HEK293 (cell line): ENCODE results near the gene JMJD6.

ENCODE experiments used
- FEZF1 ChIP-seq: fragments of 450-650 bp; formaldehyde crosslinking; IDR thresholded peaks from 2 replicates; pipeline ENCODE4 v1.5.1; 2016; ENCODE audit warnings: missing biosample characterization, missing genetic modification characterization
- GLIS1 ChIP-seq: fragments of 450-650 bp; formaldehyde crosslinking; IDR thresholded peaks from 2 replicates; pipeline ENCODE4 v1.5.1; 2016; ENCODE audit warnings: missing biosample characterization, missing genetic modification characterization
- HOXD13 ChIP-seq: sonication (generic); formaldehyde crosslinking; IDR thresholded peaks from 2 replicates; pipeline ENCODE4 v1.8.0; 2022; ENCODE audit warnings: missing genetic modification reagents, borderline replicate concordance
- IKZF3 ChIP-seq: fragments of 450-650 bp; IDR thresholded peaks from 2 replicates; pipeline ENCODE4 v1.5.0; 2018; ENCODE audit warnings: missing biosample characterization, mild to moderate bottlenecking, missing genetic modification characterization, moderate library complexity
- KLF7 ChIP-seq: fragments of 450-650 bp; formaldehyde crosslinking; IDR thresholded peaks from 2 replicates; pipeline ENCODE4 v1.5.1; 2016; ENCODE audit warnings: missing biosample characterization, missing genetic modification characterization, borderline replicate concordance
- MZF1 ChIP-seq: fragments of 450-650 bp; formaldehyde crosslinking; IDR thresholded peaks from 2 replicates; pipeline ENCODE4 v1.5.1; 2017; ENCODE audit warnings: missing biosample characterization, missing genetic modification characterization, borderline replicate concordance
- OVOL3 ChIP-seq: fragments of 450-650 bp; formaldehyde crosslinking; IDR thresholded peaks from 2 replicates; pipeline ENCODE4 v1.5.1; 2016; ENCODE audit warnings: missing biosample characterization, missing genetic modification characterization
- PRDM1 ChIP-seq: fragments of 450-650 bp; formaldehyde crosslinking; IDR thresholded peaks from 2 replicates; pipeline ENCODE4; 2016; ENCODE audit warnings: missing biosample characterization, missing genetic modification characterization
- SALL2 ChIP-seq: fragments of 450-650 bp; formaldehyde crosslinking; IDR thresholded peaks from 2 replicates; pipeline ENCODE4 v1.5.0; 2017; ENCODE audit warnings: missing biosample characterization, mild to moderate bottlenecking, missing genetic modification characterization, borderline replicate concordance
- SP7 ChIP-seq: fragments of 450-650 bp; formaldehyde crosslinking; IDR thresholded peaks from 2 replicates; pipeline ENCODE4 v1.5.1; 2016; ENCODE audit warnings: missing biosample characterization, missing genetic modification characterization
- ZBTB20 ChIP-seq: fragments of 450-650 bp; formaldehyde crosslinking; IDR thresholded peaks from 2 replicates; pipeline ENCODE4 v1.5.1; 2016; ENCODE audit warnings: missing biosample characterization, missing genetic modification characterization
- ZBTB48 ChIP-seq: fragments of 450-650 bp; formaldehyde crosslinking; IDR thresholded peaks from 2 replicates; pipeline ENCODE4 v1.5.1; 2016; ENCODE audit warnings: missing biosample characterization, missing genetic modification characterization
- ZNF223 ChIP-seq: fragments of 450-650 bp; formaldehyde crosslinking; IDR thresholded peaks from 2 replicates; pipeline ENCODE4 v1.5.1; 2016; ENCODE audit warnings: missing biosample characterization, missing genetic modification characterization
- ZNF37A ChIP-seq: fragments of 450-650 bp; IDR thresholded peaks from 2 replicates; pipeline ENCODE4 v1.5.1; 2018; ENCODE audit warnings: missing biosample characterization, missing genetic modification characterization
- ZNF394 ChIP-seq: fragments of 450-650 bp; formaldehyde crosslinking; IDR thresholded peaks from 2 replicates; pipeline ENCODE4 v1.5.1; 2016; ENCODE audit warnings: missing biosample characterization, missing genetic modification characterization, mild to moderate bottlenecking, moderate library complexity, borderline replicate concordance
- ZNF600 ChIP-seq: fragments of 450-650 bp; formaldehyde crosslinking; IDR thresholded peaks from 2 replicates; pipeline ENCODE4 v1.5.1; 2016; ENCODE audit warnings: missing biosample characterization, missing genetic modification characterization
- ZNF660 ChIP-seq: fragments of 450-650 bp; IDR thresholded peaks from 2 replicates; pipeline ENCODE4 v1.5.1; 2018; ENCODE audit warnings: missing biosample characterization, mild to moderate bottlenecking, missing genetic modification characterization
- ZNF768 ChIP-seq: fragments of 450-650 bp; formaldehyde crosslinking; IDR thresholded peaks from 2 replicates; pipeline ENCODE4 v1.5.1; 2018; ENCODE audit warnings: missing biosample characterization, mild to moderate bottlenecking, missing genetic modification characterization
- ZSCAN30 ChIP-seq: fragments of 450-650 bp; IDR thresholded peaks from 2 replicates; pipeline ENCODE4 v1.5.1; 2018; ENCODE audit warnings: missing biosample characterization, mild to moderate bottlenecking, missing genetic modification characterization, moderate library complexity
- TF ChIP-seq, protein P1 (sequence below): fragments of 450-650 bp; IDR thresholded peaks from 2 replicates; pipeline ENCODE4 v1.5.1; 2018; ENCODE audit warnings: missing biosample characterization, mild to moderate bottlenecking, missing genetic modification characterization
- TF ChIP-seq, protein P2 (sequence below): fragments of 450-650 bp; IDR thresholded peaks from 2 replicates; pipeline ENCODE4 v1.5.1; 2018; ENCODE audit warnings: missing biosample characterization, missing genetic modification characterization
- TF ChIP-seq, protein P3 (sequence below): fragments of 450-650 bp; formaldehyde crosslinking; IDR thresholded peaks from 2 replicates; pipeline ENCODE4 v1.5.1; 2016; ENCODE audit warnings: missing biosample characterization, missing genetic modification characterization
- TF ChIP-seq, protein P4 (sequence below): fragments of 450-650 bp; formaldehyde crosslinking; optimal IDR thresholded peaks from 2 replicates; pipeline ENCODE3; 2016; ENCODE audit warnings: missing biosample characterization, mild to moderate bottlenecking, missing genetic modification characterization
- TF ChIP-seq, protein P5 (sequence below): fragments of 450-650 bp; formaldehyde crosslinking; IDR thresholded peaks from 2 replicates; pipeline ENCODE4 v1.5.1; 2016; ENCODE audit warnings: missing biosample characterization, missing genetic modification characterization
- TF ChIP-seq, protein P6 (sequence below): fragments of 450-650 bp; formaldehyde crosslinking; conservative IDR thresholded peaks from 2 replicates; pipeline ENCODE4 v1.5.1; 2016; ENCODE audit warnings: low read depth, missing biosample characterization, missing genetic modification characterization
- TF ChIP-seq, protein P7 (sequence below): fragments of 450-650 bp; formaldehyde crosslinking; IDR thresholded peaks from 2 replicates; pipeline ENCODE4 v1.5.1; 2016; ENCODE audit warnings: missing biosample characterization, missing genetic modification characterization, low read depth

Gene JMJD6

DNA sequence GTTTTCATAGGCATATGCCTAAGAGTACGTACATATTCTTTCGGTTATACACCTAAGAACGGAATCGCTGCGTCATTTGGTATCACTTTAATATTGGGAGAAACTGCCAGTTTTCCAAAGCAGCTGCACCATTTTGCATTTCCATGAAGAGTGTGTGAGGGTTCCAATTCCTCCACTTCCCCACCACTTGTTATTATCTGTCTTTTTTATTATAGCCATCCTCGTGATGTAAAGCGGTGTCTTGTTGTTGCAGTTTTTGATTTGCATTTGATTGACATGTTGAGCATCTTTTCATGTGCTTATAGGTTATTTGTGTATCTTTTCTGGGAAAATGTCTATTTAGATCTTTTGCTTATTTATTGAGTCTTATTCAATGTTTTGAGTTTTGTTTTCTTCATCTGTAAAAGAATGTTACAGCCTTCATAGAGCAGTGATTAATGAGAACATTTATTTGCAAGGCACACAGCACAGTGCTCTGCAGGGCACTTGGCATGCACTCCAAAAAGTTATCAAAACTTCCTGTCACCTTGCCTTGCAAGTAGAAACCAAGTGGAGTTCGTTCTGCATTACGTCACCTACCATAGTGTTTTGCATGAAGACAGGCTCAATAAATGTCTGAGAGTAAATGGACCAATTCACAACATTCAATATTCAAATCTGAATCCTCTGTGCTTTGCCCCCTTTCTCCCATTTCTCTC lies 56.2 kb downstream of the JMJD6 start (continued):
- TF ChIP-seq SALL2 (no peak), ZNF394 (tag by site-specific recombination) (0 out of 2 replicates have a peak, but pooled peaks have one; percentile 19), IKZF3 (peak; percentile 67), ZNF600 (tag by site-specific recombination) (no peak; the same call in 1 of the 2 replicates), ZBTB20 (tag by site-specific recombination) (no peak), ZNF223 (tag by site-specific recombination) (no peak), SP7 (tag by site-specific recombination) (peak; percentile 67; the same call in 1 of the 2 replicates), ZNF768 (tag by site-specific recombination) (no peak), OVOL3 (tag by site-specific recombination) (0 out of 2 replicates have a peak, but pooled peaks have one; percentile 43), KLF7 (tag by site-specific recombination) (no peak), PRDM1 (tag by site-specific recombination) (no peak), ZNF37A (no peak), ZBTB48 (tag by site-specific recombination) (no peak), MZF1 (tag by site-specific recombination) (no peak), ZSCAN30 (tag by site-specific recombination) (peak; percentile 46; the same call in 1 of the 2 replicates), ZNF660 (peak; percentile 76; the same call in 1 of the 2 replicates), FEZF1 (tag by site-specific recombination) (peak; percentile 91), GLIS1 (tag by site-specific recombination) (no peak), HOXD13 (CRISPR knock-in tag) (no peak)
- TF ChIP-seq, protein P1, sequence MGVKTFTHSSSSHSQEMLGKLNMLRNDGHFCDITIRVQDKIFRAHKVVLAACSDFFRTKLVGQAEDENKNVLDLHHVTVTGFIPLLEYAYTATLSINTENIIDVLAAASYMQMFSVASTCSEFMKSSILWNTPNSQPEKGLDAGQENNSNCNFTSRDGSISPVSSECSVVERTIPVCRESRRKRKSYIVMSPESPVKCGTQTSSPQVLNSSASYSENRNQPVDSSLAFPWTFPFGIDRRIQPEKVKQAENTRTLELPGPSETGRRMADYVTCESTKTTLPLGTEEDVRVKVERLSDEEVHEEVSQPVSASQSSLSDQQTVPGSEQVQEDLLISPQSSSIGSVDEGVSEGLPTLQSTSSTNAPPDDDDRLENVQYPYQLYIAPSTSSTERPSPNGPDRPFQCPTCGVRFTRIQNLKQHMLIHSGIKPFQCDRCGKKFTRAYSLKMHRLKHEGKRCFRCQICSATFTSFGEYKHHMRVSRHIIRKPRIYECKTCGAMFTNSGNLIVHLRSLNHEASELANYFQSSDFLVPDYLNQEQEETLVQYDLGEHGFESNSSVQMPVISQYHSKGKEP (tag by site-specific recombination): peak; percentile 92
- TF ChIP-seq, protein P2, sequence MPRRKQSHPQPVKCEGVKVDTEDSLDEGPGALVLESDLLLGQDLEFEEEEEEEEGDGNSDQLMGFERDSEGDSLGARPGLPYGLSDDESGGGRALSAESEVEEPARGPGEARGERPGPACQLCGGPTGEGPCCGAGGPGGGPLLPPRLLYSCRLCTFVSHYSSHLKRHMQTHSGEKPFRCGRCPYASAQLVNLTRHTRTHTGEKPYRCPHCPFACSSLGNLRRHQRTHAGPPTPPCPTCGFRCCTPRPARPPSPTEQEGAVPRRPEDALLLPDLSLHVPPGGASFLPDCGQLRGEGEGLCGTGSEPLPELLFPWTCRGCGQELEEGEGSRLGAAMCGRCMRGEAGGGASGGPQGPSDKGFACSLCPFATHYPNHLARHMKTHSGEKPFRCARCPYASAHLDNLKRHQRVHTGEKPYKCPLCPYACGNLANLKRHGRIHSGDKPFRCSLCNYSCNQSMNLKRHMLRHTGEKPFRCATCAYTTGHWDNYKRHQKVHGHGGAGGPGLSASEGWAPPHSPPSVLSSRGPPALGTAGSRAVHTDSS (tag by site-specific recombination): no peak
- TF ChIP-seq, protein P3, sequence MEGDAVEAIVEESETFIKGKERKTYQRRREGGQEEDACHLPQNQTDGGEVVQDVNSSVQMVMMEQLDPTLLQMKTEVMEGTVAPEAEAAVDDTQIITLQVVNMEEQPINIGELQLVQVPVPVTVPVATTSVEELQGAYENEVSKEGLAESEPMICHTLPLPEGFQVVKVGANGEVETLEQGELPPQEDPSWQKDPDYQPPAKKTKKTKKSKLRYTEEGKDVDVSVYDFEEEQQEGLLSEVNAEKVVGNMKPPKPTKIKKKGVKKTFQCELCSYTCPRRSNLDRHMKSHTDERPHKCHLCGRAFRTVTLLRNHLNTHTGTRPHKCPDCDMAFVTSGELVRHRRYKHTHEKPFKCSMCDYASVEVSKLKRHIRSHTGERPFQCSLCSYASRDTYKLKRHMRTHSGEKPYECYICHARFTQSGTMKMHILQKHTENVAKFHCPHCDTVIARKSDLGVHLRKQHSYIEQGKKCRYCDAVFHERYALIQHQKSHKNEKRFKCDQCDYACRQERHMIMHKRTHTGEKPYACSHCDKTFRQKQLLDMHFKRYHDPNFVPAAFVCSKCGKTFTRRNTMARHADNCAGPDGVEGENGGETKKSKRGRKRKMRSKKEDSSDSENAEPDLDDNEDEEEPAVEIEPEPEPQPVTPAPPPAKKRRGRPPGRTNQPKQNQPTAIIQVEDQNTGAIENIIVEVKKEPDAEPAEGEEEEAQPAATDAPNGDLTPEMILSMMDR (tag by site-specific recombination): no peak
- TF ChIP-seq, protein P4, sequence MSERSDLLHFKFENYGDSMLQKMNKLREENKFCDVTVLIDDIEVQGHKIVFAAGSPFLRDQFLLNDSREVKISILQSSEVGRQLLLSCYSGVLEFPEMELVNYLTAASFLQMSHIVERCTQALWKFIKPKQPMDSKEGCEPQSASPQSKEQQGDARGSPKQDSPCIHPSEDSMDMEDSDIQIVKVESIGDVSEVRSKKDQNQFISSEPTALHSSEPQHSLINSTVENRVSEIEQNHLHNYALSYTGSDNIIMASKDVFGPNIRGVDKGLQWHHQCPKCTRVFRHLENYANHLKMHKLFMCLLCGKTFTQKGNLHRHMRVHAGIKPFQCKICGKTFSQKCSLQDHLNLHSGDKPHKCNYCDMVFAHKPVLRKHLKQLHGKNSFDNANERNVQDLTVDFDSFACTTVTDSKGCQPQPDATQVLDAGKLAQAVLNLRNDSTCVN (tag by site-specific recombination): peak; percentile 1
- TF ChIP-seq, protein P5, sequence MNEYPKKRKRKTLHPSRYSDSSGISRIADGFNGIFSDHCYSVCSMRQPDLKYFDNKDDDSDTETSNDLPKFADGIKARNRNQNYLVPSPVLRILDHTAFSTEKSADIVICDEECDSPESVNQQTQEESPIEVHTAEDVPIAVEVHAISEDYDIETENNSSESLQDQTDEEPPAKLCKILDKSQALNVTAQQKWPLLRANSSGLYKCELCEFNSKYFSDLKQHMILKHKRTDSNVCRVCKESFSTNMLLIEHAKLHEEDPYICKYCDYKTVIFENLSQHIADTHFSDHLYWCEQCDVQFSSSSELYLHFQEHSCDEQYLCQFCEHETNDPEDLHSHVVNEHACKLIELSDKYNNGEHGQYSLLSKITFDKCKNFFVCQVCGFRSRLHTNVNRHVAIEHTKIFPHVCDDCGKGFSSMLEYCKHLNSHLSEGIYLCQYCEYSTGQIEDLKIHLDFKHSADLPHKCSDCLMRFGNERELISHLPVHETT (tag by site-specific recombination): peak; percentile 45; the same call in 1 of the 2 replicates
- TF ChIP-seq, protein P6, sequence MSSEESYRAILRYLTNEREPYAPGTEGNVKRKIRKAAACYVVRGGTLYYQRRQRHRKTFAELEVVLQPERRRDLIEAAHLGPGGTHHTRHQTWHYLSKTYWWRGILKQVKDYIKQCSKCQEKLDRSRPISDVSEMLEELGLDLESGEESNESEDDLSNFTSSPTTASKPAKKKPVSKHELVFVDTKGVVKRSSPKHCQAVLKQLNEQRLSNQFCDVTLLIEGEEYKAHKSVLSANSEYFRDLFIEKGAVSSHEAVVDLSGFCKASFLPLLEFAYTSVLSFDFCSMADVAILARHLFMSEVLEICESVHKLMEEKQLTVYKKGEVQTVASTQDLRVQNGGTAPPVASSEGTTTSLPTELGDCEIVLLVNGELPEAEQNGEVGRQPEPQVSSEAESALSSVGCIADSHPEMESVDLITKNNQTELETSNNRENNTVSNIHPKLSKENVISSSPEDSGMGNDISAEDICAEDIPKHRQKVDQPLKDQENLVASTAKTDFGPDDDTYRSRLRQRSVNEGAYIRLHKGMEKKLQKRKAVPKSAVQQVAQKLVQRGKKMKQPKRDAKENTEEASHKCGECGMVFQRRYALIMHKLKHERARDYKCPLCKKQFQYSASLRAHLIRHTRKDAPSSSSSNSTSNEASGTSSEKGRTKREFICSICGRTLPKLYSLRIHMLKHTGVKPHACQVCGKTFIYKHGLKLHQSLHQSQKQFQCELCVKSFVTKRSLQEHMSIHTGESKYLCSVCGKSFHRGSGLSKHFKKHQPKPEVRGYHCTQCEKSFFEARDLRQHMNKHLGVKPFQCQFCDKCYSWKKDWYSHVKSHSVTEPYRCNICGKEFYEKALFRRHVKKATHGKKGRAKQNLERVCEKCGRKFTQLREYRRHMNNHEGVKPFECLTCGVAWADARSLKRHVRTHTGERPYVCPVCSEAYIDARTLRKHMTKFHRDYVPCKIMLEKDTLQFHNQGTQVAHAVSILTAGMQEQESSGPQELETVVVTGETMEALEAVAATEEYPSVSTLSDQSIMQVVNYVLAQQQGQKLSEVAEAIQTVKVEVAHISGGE (tag by site-specific recombination): 0 out of 2 replicates have a peak, but pooled peaks have one; percentile 10
- TF ChIP-seq, protein P7, sequence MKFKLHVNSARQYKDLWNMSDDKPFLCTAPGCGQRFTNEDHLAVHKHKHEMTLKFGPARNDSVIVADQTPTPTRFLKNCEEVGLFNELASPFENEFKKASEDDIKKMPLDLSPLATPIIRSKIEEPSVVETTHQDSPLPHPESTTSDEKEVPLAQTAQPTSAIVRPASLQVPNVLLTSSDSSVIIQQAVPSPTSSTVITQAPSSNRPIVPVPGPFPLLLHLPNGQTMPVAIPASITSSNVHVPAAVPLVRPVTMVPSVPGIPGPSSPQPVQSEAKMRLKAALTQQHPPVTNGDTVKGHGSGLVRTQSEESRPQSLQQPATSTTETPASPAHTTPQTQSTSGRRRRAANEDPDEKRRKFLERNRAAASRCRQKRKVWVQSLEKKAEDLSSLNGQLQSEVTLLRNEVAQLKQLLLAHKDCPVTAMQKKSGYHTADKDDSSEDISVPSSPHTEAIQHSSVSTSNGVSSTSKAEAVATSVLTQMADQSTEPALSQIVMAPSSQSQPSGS (tag by site-specific recombination): peak; percentile 99
